H1 (cell line): ENCODE results near the gene PRPF18. TPM values are rescaled to one million over a fixed set of nuclear protein-coding genes. Genes with fewer than 3 reads are reported as not detected.

Experiments used
- CTCF ChIA-PET: fragments of 300-600 bp; sonication (Branson Sonifier 250); formaldehyde crosslinking; loops from one replicate; lab custom pipeline; 2021; ENCODE audit not compliant: partially characterized antibody; lab: Charles Lee
- POLR2A ChIA-PET: fragments of 300-600 bp; sonication (Branson Sonifier 250); formaldehyde crosslinking; loops from one replicate; lab custom pipeline; 2021; ENCODE audit warnings: inconsistent platforms; ENCODE audit not compliant: partially characterized antibody; lab: Charles Lee
- DNase-seq, 2 experiments: peaks; one replicate each; pipeline versions ENCODE4 v3.0.0 to v3.0.0-alpha.2; 2010 to 2022; ENCODE audit warnings: low spot score in 2 of 2, low read depth in 1 of 2, mixed read lengths in 1 of 2
- FAIRE-seq: peaks from 2 replicates; lab custom pipeline; 2011; peaks lifted over from hg19 to GRCh38; lab: Jason Lieb, UNC
- H2AFZ ChIP-seq: 2 replicates; pipeline ENCODE4 v1.8.1; 2012; ENCODE audit warnings: low read length, inconsistent platforms
- H2AK5ac ChIP-seq: 2 replicates; pipeline ENCODE4 v1.6.1; 2013; ENCODE audit warnings: low read depth, low read length
- H2BK120ac ChIP-seq: replicated peaks from 2 replicates; pipeline ENCODE3; 2013; ENCODE audit warnings: low read depth, low read length, inconsistent platforms
- H2BK12ac ChIP-seq: 2 replicates; pipeline ENCODE4 v1.6.1; 2013; ENCODE audit warnings: low read depth, low read length
- H2BK15ac ChIP-seq: 2 replicates; pipeline ENCODE4 v1.6.1; 2013; ENCODE audit warnings: low read length
- H2BK20ac ChIP-seq: 2 replicates; pipeline ENCODE4 v1.6.1; 2013; ENCODE audit warnings: low read length
- H2BK5ac ChIP-seq: 2 replicates; pipeline ENCODE4 v1.6.1; 2013; ENCODE audit warnings: low read depth, low read length
- H3K14ac ChIP-seq: 2 replicates; pipeline ENCODE4 v1.6.1; 2013; ENCODE audit warnings: inconsistent platforms; ENCODE audit not compliant: insufficient read length
- H3K18ac ChIP-seq: 2 replicates; pipeline ENCODE4 v1.6.1; 2013; ENCODE audit warnings: low read length; ENCODE audit errors: extremely low read depth
- H3K23ac ChIP-seq: 2 replicates; pipeline ENCODE4 v1.6.1; 2013; ENCODE audit warnings: inconsistent platforms; ENCODE audit not compliant: insufficient read length
- H3K23me2 ChIP-seq: 2 replicates; pipeline ENCODE4 v1.6.1; 2013; ENCODE audit warnings: low read depth, low read length
- H3K27ac ChIP-seq: 2 replicates; pipeline ENCODE4 v1.6.1; 2011; ENCODE audit warnings: low read depth, low read length, inconsistent platforms
- H3K27me3 ChIP-seq, 4 experiments: replicated peaks in 1 of 4; 1 replicate in 1 of 4; 2 replicates in 3 of 4; pipeline versions ENCODE4 v1.6.1 to v1.8.1; 2011 to 2013; ENCODE audit warnings: low read length in 3 of 4, mild to moderate bottlenecking in 3 of 4, inconsistent platforms in 2 of 4, mixed read lengths in 2 of 4, moderate library complexity in 1 of 4; ENCODE audit not compliant: control insufficient read depth in 3 of 4, insufficient read depth in 3 of 4; ENCODE audit errors: extremely low read depth in 1 of 4
- H3K36me3 ChIP-seq, 4 experiments: 2 replicates each; pipeline versions ENCODE4 v1.6.1 to v1.8.1; 2011 to 2013; ENCODE audit warnings: mild to moderate bottlenecking in 4 of 4, low read length in 3 of 4, moderate library complexity in 2 of 4, control low read depth in 1 of 4, inconsistent platforms in 1 of 4; ENCODE audit not compliant: insufficient read depth in 4 of 4, control insufficient read depth in 2 of 4
- H3K4ac ChIP-seq: replicated peaks from 2 replicates; pipeline ENCODE3; 2013; ENCODE audit warnings: low read length, low read depth, mixed read lengths, inconsistent platforms; ENCODE audit not compliant: insufficient read length
- H3K4me1 ChIP-seq, 4 experiments: replicated peaks in 1 of 4; 1 replicate in 1 of 4; 2 replicates in 3 of 4; pipeline versions ENCODE4 v1.6.1 to v1.8.1; 2011 to 2013; ENCODE audit warnings: low read length in 3 of 4, inconsistent platforms in 2 of 4, mixed read lengths in 1 of 4; ENCODE audit not compliant: insufficient read depth in 4 of 4, control insufficient read depth in 3 of 4
- H3K4me2 ChIP-seq, 2 experiments: 2 replicates each; pipeline versions ENCODE4 v1.6.1 to v1.8.1; 2011 to 2013; ENCODE audit warnings: low read depth in 2 of 2, low read length in 2 of 2, control low read depth in 1 of 2, inconsistent platforms in 1 of 2, mild to moderate bottlenecking in 1 of 2; ENCODE audit not compliant: insufficient read depth in 1 of 2
- H3K4me3 ChIP-seq, 4 experiments: fragments of 200-600, 300-600 bp in 1 of 4; sonication (generic), shearing (Covaris generic), sonication (Bioruptor Twin) in 1 of 4; 2 replicates each; pipeline versions ENCODE4 v1.5.1 to v1.8.1; 2011 to 2016; ENCODE audit warnings: low read length in 4 of 4, low read depth in 3 of 4, control low read depth in 2 of 4, inconsistent platforms in 2 of 4, mild to moderate bottlenecking in 2 of 4, mixed read lengths in 1 of 4, moderate library complexity in 1 of 4; ENCODE audit not compliant: insufficient read depth in 2 of 4; ENCODE audit errors: extremely low read depth in 1 of 4
- H3K56ac ChIP-seq: replicated peaks from 2 replicates; pipeline ENCODE3; 2013; ENCODE audit warnings: low read depth, mild to moderate bottlenecking, mixed read lengths, low read length, inconsistent platforms; ENCODE audit not compliant: insufficient read length
- H3K79me1 ChIP-seq: 2 replicates; pipeline ENCODE4 v1.6.1; 2013; ENCODE audit warnings: low read depth, low read length, control low read depth
- H3K79me2 ChIP-seq, 2 experiments: 2 replicates each; pipeline versions ENCODE4 v1.6.1 to v1.8.1; 2012 to 2013; ENCODE audit warnings: low read length in 2 of 2, mild to moderate bottlenecking in 2 of 2, inconsistent platforms in 1 of 2; ENCODE audit not compliant: insufficient read depth in 2 of 2, control insufficient read depth in 1 of 2
- H3K9ac ChIP-seq, 4 experiments: replicated peaks in 1 of 4; 1 replicate in 1 of 4; 2 replicates in 3 of 4; pipeline versions ENCODE4 v1.6.1 to v1.8.1; 2011 to 2013; ENCODE audit warnings: low read depth in 3 of 4, low read length in 3 of 4, control low read depth in 2 of 4, mild to moderate bottlenecking in 2 of 4, moderate library complexity in 2 of 4, inconsistent platforms in 1 of 4; ENCODE audit errors: extremely low read depth in 1 of 4
- H3K9me3 ChIP-seq, 2 experiments: 2 replicates each; pipeline versions ENCODE4 v1.6.1 to v1.8.1; 2012 to 2013; ENCODE audit warnings: mild to moderate bottlenecking in 2 of 2, moderate library complexity in 2 of 2, control low read depth in 1 of 2, inconsistent platforms in 1 of 2, low read depth in 1 of 2, low read length in 1 of 2, mixed read lengths in 1 of 2; ENCODE audit not compliant: insufficient read depth in 2 of 2
- H4K20me1 ChIP-seq, 2 experiments: replicated peaks in 1 of 2; 2 replicates each; pipeline versions ENCODE3 to v1.8.1; 2011 to 2013; ENCODE audit warnings: inconsistent platforms in 2 of 2, low read length in 2 of 2, mild to moderate bottlenecking in 1 of 2; ENCODE audit not compliant: insufficient read depth in 2 of 2, control insufficient read depth in 1 of 2
- H4K5ac ChIP-seq: 2 replicates; pipeline ENCODE4 v1.6.1; 2013; ENCODE audit warnings: low read length, low read depth, mixed read lengths, inconsistent platforms; ENCODE audit not compliant: insufficient read length
- H4K8ac ChIP-seq: 2 replicates; pipeline ENCODE4 v1.8.0; 2013; ENCODE audit warnings: mild to moderate bottlenecking, moderate library complexity, low read length, inconsistent platforms; ENCODE audit not compliant: insufficient read depth; ENCODE audit errors: extremely low read depth
- H4K91ac ChIP-seq: replicated peaks from 2 replicates; pipeline ENCODE3; 2013; ENCODE audit warnings: low read length, mixed read lengths, inconsistent platforms; ENCODE audit not compliant: insufficient read length
- SP1 ChIP-seq: IDR thresholded peaks from 2 replicates; pipeline ENCODE4 v1.6.1; 2011; ENCODE audit warnings: low read depth, low read length
- WGBS, 2 experiments: shearing (Covaris generic) in 1 of 2; methylation state at CpG; one replicate each; pipeline versions ENCODE4 v1.1.6 to v1.1.7; 2013 to 2015; ENCODE audit warnings: low lambda C conversion rate in 2 of 2, mixed read lengths in 2 of 2, inconsistent platforms in 1 of 2, low coverage in 1 of 2, missing lambda C conversion rate in 1 of 2; ENCODE audit not compliant: insufficient replicate concordance in 2 of 2, insufficient coverage in 1 of 2, insufficient read length in 1 of 2; ENCODE audit errors: extremely low coverage in 1 of 2, missing lambda C conversion rate in 1 of 2; 5-methylcytosine and 5-hydroxymethylcytosine counted together
- polyA plus RNA-seq, 7 experiments: library from polyadenylated mRNA; depleted of rRNA in 3 of 7; stranded (reverse) in 5 of 7; unstranded in 2 of 7; fragments of >200 nt in 5 of 7; fragments of 200-250 nt in 2 of 7; gene quantifications; 1 replicate in 5 of 7; 2 replicates in 1 of 7; 4 replicates in 1 of 7; pipeline versions ENCODE4 v1.2.1 to v1.2.3, GENCODE V29; 2011 to 2013; ENCODE audit warnings: missing spikeins in 2 of 7, mixed read lengths in 2 of 7
- total RNA-seq: library from RNA; stranded (reverse); fragmentation: NEBNext Ultra II Directional; extraction: Animal tissue kit (Norgen Biotek cat#: 25700); gene quantifications from 2 replicates; pipeline ENCODE4 v1.2.1, GENCODE V29; 2021

PRPF18 gene
- total and polyA plus RNA-seq, 2 of the 8 experiments (the other 6 are each of a cell fraction or from before 2014, with no cell fraction given): 3.8 to 12.6 TPM

- Histone ChIP-seq H2AK5ac (no peak overlapping the region), H3K4me1 (no peaks in the 10 kb centered on the region), H4K20me1 (no peaks in the 10 kb centered on the region)
- no peak for DNase-seq
- no peak for TF ChIP-seq SP1
- TF ChIP-seq, all 59 proteins: peak for 0
- Histone ChIP-seq H4K5ac (no peak overlapping the region), H3K36me3 (no peaks in the 10 kb centered on the region), H4K91ac (no peak overlapping the region), H3K79me2 (no peaks in the 10 kb centered on the region), H3K4me2 (no peak overlapping the region), H3K18ac (no peak overlapping the region), H3K9me3 (no peaks in the 10 kb centered on the region), H3K4ac (no peak overlapping the region), H4K8ac (no peak overlapping the region), H2BK120ac (no peak overlapping the region), H3K23ac (no peak overlapping the region), H3K9ac (no peak overlapping the region), H3K79me1 (no peaks in the 10 kb centered on the region), H2BK20ac (no peak overlapping the region), H2AFZ (no peak overlapping the region), H3K27ac (no peak overlapping the region), H3K56ac (no peak overlapping the region), H3K4me3 (no peak overlapping the region), H3K23me2 (no peaks in the 10 kb centered on the region), H2BK15ac (no peak overlapping the region), H2BK5ac (no peak overlapping the region), H2BK12ac (no peak overlapping the region), H3K27me3 (no peaks in the 10 kb centered on the region), H3K14ac (no peak overlapping the region)
- no peak for FAIRE-seq
- ChIA-PET POLR2A (interaction anchor here (2.0 kb wide), 1 partner anchor 9 kb away, joined by 5 read pairs; no protein-coding TSS in a partner anchor), CTCF (interaction anchor here (0.5 to 2.0 kb wide), 6 partner anchors 17 to 248 kb away, joined by 3 to 7 read pairs (median 3); no protein-coding TSS in a partner anchor)
- WGBS, 2 experiments: 91% methylated on average over 6 of the region's 6 CpGs; no CpG with 5 or more reads in 1 of the 2 experiments
Measured at GRCh38 chr10:13634207-13634606, 47.4 kb downstream of the PRPF18 start.
